GM21529 (cell line): ENCODE data around the gene PHC2.

ENCODE experiments used
- ATAC-seq: cut with Tn5 transposase; IDR thresholded peaks from one replicate; pipeline ENCODE4 v1.9.1; 2021; ENCODE audit not compliant: unreplicated experiment

The PHC2 gene

GRCh38 chr1:33372162-33372561, 58.7 kb downstream of the PHC2 start:
- ATAC-seq: no peak

- no peak for ATAC-seq
Observed at GRCh38 chr1:33371334-33371733, 59.6 kb downstream of the PHC2 start.

- no peak for ATAC-seq
Observed at GRCh38 chr1:33370827-33371226, 60.1 kb downstream of the PHC2 start.

GRCh38 chr1:33370301-33370700, 60.6 kb downstream of the PHC2 start:
- ATAC-seq: no peak

- ATAC-seq: no peak
Observed at GRCh38 chr1:33369764-33370163, 61.1 kb downstream of the PHC2 start.

GRCh38 chr1:33369081-33369480, 61.8 kb downstream of the PHC2 start:
- no peak for ATAC-seq

- no peak for ATAC-seq
Observed at GRCh38 chr1:33368431-33368830, 62.5 kb downstream of the PHC2 start.

- ATAC-seq: peak; percentile 69
Observed at GRCh38 chr1:33367485-33368405, 63.1 kb downstream of the PHC2 start.

GRCh38 chr1:33366762-33367484, 64.0 kb downstream of the PHC2 start:
- no peak for ATAC-seq

GRCh38 chr1:33365560-33365997, 65.3 kb downstream of the PHC2 start:
- ATAC-seq: no peak

GRCh38 chr1:33364565-33364918, 66.4 kb downstream of the PHC2 start:
- ATAC-seq: no peak

- no peak for ATAC-seq
Observed at GRCh38 chr1:33363470-33363861, 67.4 kb downstream of the PHC2 start.

- no peak for ATAC-seq
Observed at GRCh38 chr1:33363021-33363420, 67.9 kb downstream of the PHC2 start.

- ATAC-seq: no peak
Observed at GRCh38 chr1:33361532-33362235, 69.2 kb downstream of the PHC2 start.

- ATAC-seq: no peak
Observed at GRCh38 chr1:33360367-33360766, 70.5 kb downstream of the PHC2 start.

- ATAC-seq: no peak
Observed at GRCh38 chr1:33359931-33360330, 71.0 kb downstream of the PHC2 start.

- ATAC-seq: no peak
Observed at GRCh38 chr1:33358795-33359503, 71.9 kb downstream of the PHC2 start.

GRCh38 chr1:33358114-33358794, 72.6 kb downstream of the PHC2 start:
- no peak for ATAC-seq

GRCh38 chr1:33357099-33357498, 73.8 kb downstream of the PHC2 start:
- ATAC-seq: no peak

GRCh38 chr1:33354707-33355316, 76.1 kb downstream of the PHC2 start:
- ATAC-seq: no peak
